ENCODE data around the gene BRIX1. TPM values are rescaled to one million over a fixed set of nuclear protein-coding genes. Genes with fewer than 3 reads are reported as not detected.

The BRIX1 gene
- total and polyA plus RNA-seq, 9 of the 15 experiments (the other 6 are each of a cell fraction or from before 2014, with no cell fraction given): 115 to 193 (median 159) TPM

DNA sequence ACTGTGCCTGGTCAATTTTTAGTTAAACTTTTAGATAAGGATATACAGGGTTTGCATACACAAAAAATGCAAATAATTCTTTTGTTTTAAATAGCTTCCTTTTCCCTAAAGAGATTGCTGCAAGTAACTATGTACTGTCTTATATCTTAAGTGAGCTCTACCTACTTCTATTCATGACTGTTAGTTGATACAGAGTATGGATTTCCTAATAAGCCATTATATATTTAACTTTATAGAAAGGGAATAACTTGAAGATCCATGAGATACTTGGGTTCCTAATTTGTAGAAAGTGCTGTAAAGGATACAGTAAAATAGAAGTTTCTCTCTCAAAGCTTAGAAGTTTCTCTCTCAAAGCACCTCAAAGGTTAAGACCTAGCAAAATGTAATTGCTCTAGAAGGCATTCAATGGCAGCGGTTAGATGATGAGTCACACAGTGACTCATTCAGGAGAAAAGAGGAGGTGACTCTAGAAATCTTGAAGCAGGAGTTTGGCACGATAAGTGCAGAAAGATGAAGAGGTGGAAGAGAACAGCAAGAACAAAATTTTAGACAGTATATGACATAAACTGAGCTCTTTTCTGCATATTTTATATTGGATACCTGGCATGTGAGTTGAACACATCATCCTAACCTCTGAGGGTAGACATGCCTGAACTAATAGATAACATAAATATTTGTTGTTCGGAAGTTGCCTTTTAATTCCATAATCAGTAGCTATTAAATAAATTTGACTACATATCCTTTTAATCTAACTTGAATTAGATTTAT lies 8.4 kb downstream of the BRIX1 start (continued):
- TF ChIP-seq, protein P1, sequence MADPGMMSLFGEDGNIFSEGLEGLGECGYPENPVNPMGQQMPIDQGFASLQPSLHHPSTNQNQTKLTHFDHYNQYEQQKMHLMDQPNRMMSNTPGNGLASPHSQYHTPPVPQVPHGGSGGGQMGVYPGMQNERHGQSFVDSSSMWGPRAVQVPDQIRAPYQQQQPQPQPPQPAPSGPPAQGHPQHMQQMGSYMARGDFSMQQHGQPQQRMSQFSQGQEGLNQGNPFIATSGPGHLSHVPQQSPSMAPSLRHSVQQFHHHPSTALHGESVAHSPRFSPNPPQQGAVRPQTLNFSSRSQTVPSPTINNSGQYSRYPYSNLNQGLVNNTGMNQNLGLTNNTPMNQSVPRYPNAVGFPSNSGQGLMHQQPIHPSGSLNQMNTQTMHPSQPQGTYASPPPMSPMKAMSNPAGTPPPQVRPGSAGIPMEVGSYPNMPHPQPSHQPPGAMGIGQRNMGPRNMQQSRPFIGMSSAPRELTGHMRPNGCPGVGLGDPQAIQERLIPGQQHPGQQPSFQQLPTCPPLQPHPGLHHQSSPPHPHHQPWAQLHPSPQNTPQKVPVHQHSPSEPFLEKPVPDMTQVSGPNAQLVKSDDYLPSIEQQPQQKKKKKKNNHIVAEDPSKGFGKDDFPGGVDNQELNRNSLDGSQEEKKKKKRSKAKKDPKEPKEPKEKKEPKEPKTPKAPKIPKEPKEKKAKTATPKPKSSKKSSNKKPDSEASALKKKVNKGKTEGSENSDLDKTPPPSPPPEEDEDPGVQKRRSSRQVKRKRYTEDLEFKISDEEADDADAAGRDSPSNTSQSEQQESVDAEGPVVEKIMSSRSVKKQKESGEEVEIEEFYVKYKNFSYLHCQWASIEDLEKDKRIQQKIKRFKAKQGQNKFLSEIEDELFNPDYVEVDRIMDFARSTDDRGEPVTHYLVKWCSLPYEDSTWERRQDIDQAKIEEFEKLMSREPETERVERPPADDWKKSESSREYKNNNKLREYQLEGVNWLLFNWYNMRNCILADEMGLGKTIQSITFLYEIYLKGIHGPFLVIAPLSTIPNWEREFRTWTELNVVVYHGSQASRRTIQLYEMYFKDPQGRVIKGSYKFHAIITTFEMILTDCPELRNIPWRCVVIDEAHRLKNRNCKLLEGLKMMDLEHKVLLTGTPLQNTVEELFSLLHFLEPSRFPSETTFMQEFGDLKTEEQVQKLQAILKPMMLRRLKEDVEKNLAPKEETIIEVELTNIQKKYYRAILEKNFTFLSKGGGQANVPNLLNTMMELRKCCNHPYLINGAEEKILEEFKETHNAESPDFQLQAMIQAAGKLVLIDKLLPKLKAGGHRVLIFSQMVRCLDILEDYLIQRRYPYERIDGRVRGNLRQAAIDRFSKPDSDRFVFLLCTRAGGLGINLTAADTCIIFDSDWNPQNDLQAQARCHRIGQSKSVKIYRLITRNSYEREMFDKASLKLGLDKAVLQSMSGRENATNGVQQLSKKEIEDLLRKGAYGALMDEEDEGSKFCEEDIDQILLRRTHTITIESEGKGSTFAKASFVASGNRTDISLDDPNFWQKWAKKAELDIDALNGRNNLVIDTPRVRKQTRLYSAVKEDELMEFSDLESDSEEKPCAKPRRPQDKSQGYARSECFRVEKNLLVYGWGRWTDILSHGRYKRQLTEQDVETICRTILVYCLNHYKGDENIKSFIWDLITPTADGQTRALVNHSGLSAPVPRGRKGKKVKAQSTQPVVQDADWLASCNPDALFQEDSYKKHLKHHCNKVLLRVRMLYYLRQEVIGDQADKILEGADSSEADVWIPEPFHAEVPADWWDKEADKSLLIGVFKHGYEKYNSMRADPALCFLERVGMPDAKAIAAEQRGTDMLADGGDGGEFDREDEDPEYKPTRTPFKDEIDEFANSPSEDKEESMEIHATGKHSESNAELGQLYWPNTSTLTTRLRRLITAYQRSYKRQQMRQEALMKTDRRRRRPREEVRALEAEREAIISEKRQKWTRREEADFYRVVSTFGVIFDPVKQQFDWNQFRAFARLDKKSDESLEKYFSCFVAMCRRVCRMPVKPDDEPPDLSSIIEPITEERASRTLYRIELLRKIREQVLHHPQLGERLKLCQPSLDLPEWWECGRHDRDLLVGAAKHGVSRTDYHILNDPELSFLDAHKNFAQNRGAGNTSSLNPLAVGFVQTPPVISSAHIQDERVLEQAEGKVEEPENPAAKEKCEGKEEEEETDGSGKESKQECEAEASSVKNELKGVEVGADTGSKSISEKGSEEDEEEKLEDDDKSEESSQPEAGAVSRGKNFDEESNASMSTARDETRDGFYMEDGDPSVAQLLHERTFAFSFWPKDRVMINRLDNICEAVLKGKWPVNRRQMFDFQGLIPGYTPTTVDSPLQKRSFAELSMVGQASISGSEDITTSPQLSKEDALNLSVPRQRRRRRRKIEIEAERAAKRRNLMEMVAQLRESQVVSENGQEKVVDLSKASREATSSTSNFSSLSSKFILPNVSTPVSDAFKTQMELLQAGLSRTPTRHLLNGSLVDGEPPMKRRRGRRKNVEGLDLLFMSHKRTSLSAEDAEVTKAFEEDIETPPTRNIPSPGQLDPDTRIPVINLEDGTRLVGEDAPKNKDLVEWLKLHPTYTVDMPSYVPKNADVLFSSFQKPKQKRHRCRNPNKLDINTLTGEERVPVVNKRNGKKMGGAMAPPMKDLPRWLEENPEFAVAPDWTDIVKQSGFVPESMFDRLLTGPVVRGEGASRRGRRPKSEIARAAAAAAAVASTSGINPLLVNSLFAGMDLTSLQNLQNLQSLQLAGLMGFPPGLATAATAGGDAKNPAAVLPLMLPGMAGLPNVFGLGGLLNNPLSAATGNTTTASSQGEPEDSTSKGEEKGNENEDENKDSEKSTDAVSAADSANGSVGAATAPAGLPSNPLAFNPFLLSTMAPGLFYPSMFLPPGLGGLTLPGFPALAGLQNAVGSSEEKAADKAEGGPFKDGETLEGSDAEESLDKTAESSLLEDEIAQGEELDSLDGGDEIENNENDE (IDR thresholded peaks at IDR 0.05; ENCODE audit: low read depth, low read length): no peak
- TF ChIP-seq CCAR2 (IDR thresholded peaks at IDR 0.05; ENCODE audit: low read depth, low read length): no peak
- TF ChIP-seq ZNF695 (CRISPR knock-in tag; IDR thresholded peaks at IDR 0.05): no peak
- no peak for TF ChIP-seq ERF (CRISPR knock-in tag; IDR thresholded peaks at IDR 0.05)
- 0 out of 2 replicates have a peak, but pooled peaks have one; percentile 78 for TF ChIP-seq NBN (IDR thresholded peaks at IDR 0.05; ENCODE audit: low read depth)
- TF ChIP-seq, protein P2, sequence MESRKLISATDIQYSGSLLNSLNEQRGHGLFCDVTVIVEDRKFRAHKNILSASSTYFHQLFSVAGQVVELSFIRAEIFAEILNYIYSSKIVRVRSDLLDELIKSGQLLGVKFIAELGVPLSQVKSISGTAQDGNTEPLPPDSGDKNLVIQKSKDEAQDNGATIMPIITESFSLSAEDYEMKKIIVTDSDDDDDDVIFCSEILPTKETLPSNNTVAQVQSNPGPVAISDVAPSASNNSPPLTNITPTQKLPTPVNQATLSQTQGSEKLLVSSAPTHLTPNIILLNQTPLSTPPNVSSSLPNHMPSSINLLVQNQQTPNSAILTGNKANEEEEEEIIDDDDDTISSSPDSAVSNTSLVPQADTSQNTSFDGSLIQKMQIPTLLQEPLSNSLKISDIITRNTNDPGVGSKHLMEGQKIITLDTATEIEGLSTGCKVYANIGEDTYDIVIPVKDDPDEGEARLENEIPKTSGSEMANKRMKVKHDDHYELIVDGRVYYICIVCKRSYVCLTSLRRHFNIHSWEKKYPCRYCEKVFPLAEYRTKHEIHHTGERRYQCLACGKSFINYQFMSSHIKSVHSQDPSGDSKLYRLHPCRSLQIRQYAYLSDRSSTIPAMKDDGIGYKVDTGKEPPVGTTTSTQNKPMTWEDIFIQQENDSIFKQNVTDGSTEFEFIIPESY (CRISPR knock-in tag; IDR thresholded peaks at IDR 0.05): no peak
- no peak for TF ChIP-seq ZNF79 (CRISPR knock-in tag; IDR thresholded peaks at IDR 0.05; ENCODE audit: low read depth)
- no peak for TF ChIP-seq NR1H2 (CRISPR knock-in tag; IDR thresholded peaks at IDR 0.05)
- TF ChIP-seq TSC22D4 (tag; IDR thresholded peaks at IDR 0.05): no peak
- TF ChIP-seq NEUROD1 (IDR thresholded peaks at IDR 0.05; ENCODE audit: borderline replicate concordance, low read depth, low read length, partially characterized antibody): peak; percentile 73
- no peak for TF ChIP-seq MIER1 (IDR thresholded peaks at IDR 0.05; ENCODE audit: low read depth)
- TF ChIP-seq ZNF707 (CRISPR knock-in tag; conservative IDR thresholded peaks at IDR 0.05): no peak
- TF ChIP-seq ZNF124 (CRISPR knock-in tag; IDR thresholded peaks at IDR 0.05): no peak
- TF ChIP-seq SNIP1 (IDR thresholded peaks at IDR 0.05; ENCODE audit: low read depth): no peak

Measured in K562 (cell line).